NT2/D1 (cell line): ENCODE measurements around the gene ZBTB20.

Source experiments
- DNase-seq: peaks from one replicate; pipeline ENCODE4 v3.0.0-alpha.2; 2011; ENCODE audit warnings: low read depth, low spot score
- H3K27me3 ChIP-seq: 2 replicates; pipeline ENCODE4 v1.6.0; 2011; ENCODE audit warnings: mild to moderate bottlenecking; ENCODE audit not compliant: insufficient read length, insufficient read depth
- H3K36me3 ChIP-seq: 2 replicates; pipeline ENCODE4 v1.6.1; 2011; ENCODE audit warnings: mild to moderate bottlenecking, low read length, mixed read lengths; ENCODE audit not compliant: insufficient read depth, insufficient read length
- H3K4me1 ChIP-seq: 2 replicates; pipeline ENCODE4 v1.5.1; 2011; ENCODE audit not compliant: insufficient read depth, insufficient read length
- H3K4me3 ChIP-seq: 2 replicates; pipeline ENCODE4 v1.5.1; 2011; ENCODE audit warnings: low read depth; ENCODE audit not compliant: insufficient read length
- H3K9ac ChIP-seq: 2 replicates; pipeline ENCODE4 v1.6.0; 2011; ENCODE audit warnings: low read depth; ENCODE audit not compliant: insufficient read length
- H3K9me3 ChIP-seq: 2 replicates; pipeline ENCODE4 v1.5.1; 2011; ENCODE audit warnings: mild to moderate bottlenecking, low read length; ENCODE audit not compliant: insufficient read depth
- SUZ12 ChIP-seq: IDR thresholded peaks from 2 replicates; pipeline ENCODE4 v1.6.1; 2011; ENCODE audit not compliant: insufficient read length, insufficient read depth; ENCODE audit errors: extremely low read depth
- YY1 ChIP-seq: IDR thresholded peaks from 2 replicates; pipeline ENCODE4 v1.6.1; 2011; ENCODE audit not compliant: insufficient read length, insufficient read depth
- ZNF274 ChIP-seq: IDR thresholded peaks from 2 replicates; pipeline ENCODE4 v1.6.1; 2011; ENCODE audit warnings: mild to moderate bottlenecking, low read depth, low read length

Gene ZBTB20

GRCh38 chr3:114351822-114352145 is 795.3 kb downstream of the ZBTB20 start:
- no peak for DNase-seq
- H3K36me3 ChIP-seq: no peaks in the 10 kb centered on the region
- no peak for TF ChIP-seq SUZ12
- TF ChIP-seq ZNF274: no peak
- no peak for TF ChIP-seq YY1
- H3K4me3 ChIP-seq: no peak overlapping the region
- H3K4me1 ChIP-seq: peaks cover 4% of the 10 kb centered on the region
- H3K9me3 ChIP-seq: no peaks in the 10 kb centered on the region
- H3K9ac ChIP-seq: no peak overlapping the region
- H3K27me3 ChIP-seq: no peaks in the 10 kb centered on the region

- Histone ChIP-seq H3K4me1 (no peaks in the 10 kb centered on the region), H3K27me3 (no peaks in the 10 kb centered on the region), H3K36me3 (no peaks in the 10 kb centered on the region), H3K4me3 (no peak overlapping the region), H3K9me3 (no peaks in the 10 kb centered on the region), H3K9ac (no peak overlapping the region)
- DNase-seq: no peak
- TF ChIP-seq YY1: no peak
- TF ChIP-seq SUZ12: no peak
- TF ChIP-seq ZNF274: no peak
Measured at GRCh38 chr3:114351123-114351821, 795.8 kb downstream of the ZBTB20 start.

GRCh38 chr3:114350690-114351089 is 796.4 kb downstream of the ZBTB20 start:
- H3K27me3 ChIP-seq: no peaks in the 10 kb centered on the region
- H3K4me3 ChIP-seq: no peak overlapping the region
- no peak for DNase-seq
- TF ChIP-seq SUZ12 (no peak), YY1 (no peak), ZNF274 (no peak)
- no peaks in the 10 kb centered on the region for H3K36me3 ChIP-seq
- no peaks in the 10 kb centered on the region for H3K4me1 ChIP-seq
- no peaks in the 10 kb centered on the region for H3K9me3 ChIP-seq
- no peak overlapping the region for H3K9ac ChIP-seq

GRCh38 chr3:114350271-114350670 is 796.8 kb downstream of the ZBTB20 start:
- TF ChIP-seq ZNF274 (no peak), YY1 (no peak), SUZ12 (no peak)
- H3K9ac ChIP-seq: no peak overlapping the region

GRCh38 chr3:114344492-114344891 is 802.6 kb downstream of the ZBTB20 start:
- H3K9ac ChIP-seq: no peak overlapping the region
- no peaks in the 10 kb centered on the region for H3K9me3 ChIP-seq
- no peaks in the 10 kb centered on the region for H3K36me3 ChIP-seq
- no peak overlapping the region for H3K4me3 ChIP-seq
- no peak for DNase-seq
- TF ChIP-seq ZNF274: no peak
- no peaks in the 10 kb centered on the region for H3K4me1 ChIP-seq
- H3K27me3 ChIP-seq: no peaks in the 10 kb centered on the region

More at GRCh38 chr3:114350271-114350670, 796.8 kb downstream of the ZBTB20 start:
- no peaks in the 10 kb centered on the region for H3K4me1 ChIP-seq
- H3K9me3 ChIP-seq: no peaks in the 10 kb centered on the region
- no peaks in the 10 kb centered on the region for H3K27me3 ChIP-seq
- no peak for DNase-seq
- H3K4me3 ChIP-seq: no peak overlapping the region
- H3K36me3 ChIP-seq: no peaks in the 10 kb centered on the region

- no peaks in the 10 kb centered on the region for H3K4me1 ChIP-seq
- no peak for DNase-seq
- H3K9ac ChIP-seq: no peak overlapping the region
- TF ChIP-seq ZNF274: no peak
- TF ChIP-seq SUZ12: no peak
- no peak for TF ChIP-seq YY1
- H3K36me3 ChIP-seq: no peaks in the 10 kb centered on the region
- no peak overlapping the region for H3K4me3 ChIP-seq
- no peaks in the 10 kb centered on the region for H3K27me3 ChIP-seq
- no peaks in the 10 kb centered on the region for H3K9me3 ChIP-seq
Measured at GRCh38 chr3:114338651-114339357, 808.3 kb downstream of the ZBTB20 start.

GRCh38 chr3:114336857-114337256 is 810.2 kb downstream of the ZBTB20 start:
- no peak for TF ChIP-seq SUZ12
- TF ChIP-seq YY1: no peak
- no peak for TF ChIP-seq ZNF274
- H3K9ac ChIP-seq: no peak overlapping the region
- DNase-seq: no peak
- H3K9me3 ChIP-seq: peaks cover 8% of the 10 kb centered on the region; the same call in 1 of the 2 replicates
- no peaks in the 10 kb centered on the region for H3K27me3 ChIP-seq
- H3K4me3 ChIP-seq: no peak overlapping the region
- H3K4me1 ChIP-seq: no peaks in the 10 kb centered on the region
- H3K36me3 ChIP-seq: no peaks in the 10 kb centered on the region
